H1 (cell line): ENCODE results near the gene REPS1.
"Not testable (repeated sequence)": the region's sequence is repeated elsewhere in the genome, so short reads cannot be mapped to it uniquely, and the experiment has no call there.

Experiments
- BCL11A ChIP-seq, 2 experiments: IDR thresholded peaks; one replicate each; pipeline ENCODE4 v1.6.1; 2011; ENCODE audit warnings: low read depth in 2 of 2, low read length in 2 of 2, mild to moderate bottlenecking in 2 of 2
- GABPA ChIP-seq: IDR thresholded peaks from 2 replicates; pipeline ENCODE4 v1.6.1; 2011; ENCODE audit warnings: mild to moderate bottlenecking, low read length, moderate library complexity, borderline replicate concordance; ENCODE audit not compliant: insufficient read depth
- NANOG ChIP-seq: IDR thresholded peaks from 2 replicates; pipeline ENCODE4 v1.6.1; 2011; ENCODE audit warnings: low read length, low read depth, mild to moderate bottlenecking, inconsistent platforms; ENCODE audit not compliant: insufficient read depth, poor library complexity, severe bottlenecking
- NRF1 ChIP-seq: IDR thresholded peaks from 2 replicates; pipeline ENCODE4 v1.6.1; 2011; ENCODE audit warnings: mild to moderate bottlenecking, low read depth, low read length, improper control_type of control experiment
- PHF8 ChIP-seq: fragments of 200-600 bp; sonication (generic); conservative IDR thresholded peaks from 2 replicates; pipeline ENCODE4 v1.7.1; 2012; ENCODE audit warnings: low read depth, mild to moderate bottlenecking, inconsistent platforms, low read length, moderate library complexity
- RAD21 ChIP-seq, 2 experiments: IDR thresholded peaks in 1 of 2; conservative IDR thresholded peaks in 1 of 2; 2 replicates each; pipeline ENCODE4 v1.6.1; 2011; ENCODE audit warnings: low read depth in 2 of 2, low read length in 2 of 2, improper control_type of control experiment in 1 of 2, inconsistent platforms in 1 of 2, mild to moderate bottlenecking in 1 of 2, moderate library complexity in 1 of 2
- RBBP5 ChIP-seq: IDR thresholded peaks from 2 replicates; pipeline ENCODE4 v1.7.1; 2012; ENCODE audit warnings: low read depth, mild to moderate bottlenecking, inconsistent platforms, low read length, moderate library complexity, borderline replicate concordance
- TCF12 ChIP-seq: IDR thresholded peaks from 2 replicates; pipeline ENCODE4 v1.6.1; 2011; ENCODE audit warnings: low read depth, mild to moderate bottlenecking, low read length
- TEAD4 ChIP-seq: IDR thresholded peaks from 2 replicates; pipeline ENCODE4 v1.6.1; 2012; ENCODE audit warnings: low read depth, low read length, inconsistent platforms, mixed read lengths
- TF ChIP-seq, protein P1 (sequence below), 3 experiments: IDR thresholded peaks; 1 replicate in 2 of 3; 2 replicates in 1 of 3; pipeline versions ENCODE4 v1.5.1 to v1.6.1; 2011; ENCODE audit warnings: low read length in 3 of 3, mild to moderate bottlenecking in 3 of 3, inconsistent platforms in 2 of 3, low read depth in 1 of 3, moderate library complexity in 1 of 3; ENCODE audit not compliant: insufficient read depth in 1 of 3; ENCODE audit errors: control extremely low read depth in 1 of 3

DNA sequence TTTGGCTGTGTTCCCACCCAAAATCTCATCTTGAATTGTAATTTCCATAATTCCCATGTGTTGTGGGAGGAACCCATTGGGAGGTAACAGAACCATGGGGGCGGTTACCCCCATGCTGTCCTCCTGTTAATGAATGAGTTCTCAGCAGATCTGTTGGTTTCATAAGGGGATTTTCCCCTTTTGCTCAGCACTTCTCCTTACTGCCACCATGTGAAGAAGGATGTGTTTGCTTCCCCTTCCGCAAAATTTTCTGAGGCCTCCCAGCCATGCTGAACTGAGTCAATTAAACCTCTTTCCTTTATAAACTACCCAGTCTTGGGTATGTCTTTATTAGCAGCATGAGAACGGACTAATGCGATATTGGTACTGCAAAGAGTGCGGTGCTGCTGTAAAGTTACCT, 4.9 kb upstream of the REPS1 start:
- TF ChIP-seq, protein P1, sequence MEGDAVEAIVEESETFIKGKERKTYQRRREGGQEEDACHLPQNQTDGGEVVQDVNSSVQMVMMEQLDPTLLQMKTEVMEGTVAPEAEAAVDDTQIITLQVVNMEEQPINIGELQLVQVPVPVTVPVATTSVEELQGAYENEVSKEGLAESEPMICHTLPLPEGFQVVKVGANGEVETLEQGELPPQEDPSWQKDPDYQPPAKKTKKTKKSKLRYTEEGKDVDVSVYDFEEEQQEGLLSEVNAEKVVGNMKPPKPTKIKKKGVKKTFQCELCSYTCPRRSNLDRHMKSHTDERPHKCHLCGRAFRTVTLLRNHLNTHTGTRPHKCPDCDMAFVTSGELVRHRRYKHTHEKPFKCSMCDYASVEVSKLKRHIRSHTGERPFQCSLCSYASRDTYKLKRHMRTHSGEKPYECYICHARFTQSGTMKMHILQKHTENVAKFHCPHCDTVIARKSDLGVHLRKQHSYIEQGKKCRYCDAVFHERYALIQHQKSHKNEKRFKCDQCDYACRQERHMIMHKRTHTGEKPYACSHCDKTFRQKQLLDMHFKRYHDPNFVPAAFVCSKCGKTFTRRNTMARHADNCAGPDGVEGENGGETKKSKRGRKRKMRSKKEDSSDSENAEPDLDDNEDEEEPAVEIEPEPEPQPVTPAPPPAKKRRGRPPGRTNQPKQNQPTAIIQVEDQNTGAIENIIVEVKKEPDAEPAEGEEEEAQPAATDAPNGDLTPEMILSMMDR (IDR thresholded peaks at IDR 0.05; ENCODE audit: control extremely low read depth in 1 of 3, insufficient read depth in 1 of 3, low read depth in 1 of 3, low read length in 3 of 3): not testable (repeated sequence)
- TF ChIP-seq NANOG; RBBP5; NRF1; GABPA; TEAD4; RAD21 (IDR thresholded peaks at IDR 0.05 in 1 of 2, conservative IDR thresholded peaks at IDR 0.05 in 1 of 2; ENCODE audit: low read depth in 2 of 2, low read length in 2 of 2); BCL11A (IDR thresholded peaks at IDR 0.05; ENCODE audit: low read depth in 2 of 2, low read length in 2 of 2); TCF12; PHF8: not testable (repeated sequence)
